DMS79 (cell line): Measurements from ENCODE around the gene PAK4.
"Not testable (repeated sequence)": the region's sequence is repeated elsewhere in the genome, so short reads cannot be mapped to it uniquely, and the experiment has no call there.

Source experiments
- DNase-seq: peaks from one replicate; lab custom pipeline; 2025; lab: John Stamatoyannopoulos, UW

PAK4 gene

DNA sequence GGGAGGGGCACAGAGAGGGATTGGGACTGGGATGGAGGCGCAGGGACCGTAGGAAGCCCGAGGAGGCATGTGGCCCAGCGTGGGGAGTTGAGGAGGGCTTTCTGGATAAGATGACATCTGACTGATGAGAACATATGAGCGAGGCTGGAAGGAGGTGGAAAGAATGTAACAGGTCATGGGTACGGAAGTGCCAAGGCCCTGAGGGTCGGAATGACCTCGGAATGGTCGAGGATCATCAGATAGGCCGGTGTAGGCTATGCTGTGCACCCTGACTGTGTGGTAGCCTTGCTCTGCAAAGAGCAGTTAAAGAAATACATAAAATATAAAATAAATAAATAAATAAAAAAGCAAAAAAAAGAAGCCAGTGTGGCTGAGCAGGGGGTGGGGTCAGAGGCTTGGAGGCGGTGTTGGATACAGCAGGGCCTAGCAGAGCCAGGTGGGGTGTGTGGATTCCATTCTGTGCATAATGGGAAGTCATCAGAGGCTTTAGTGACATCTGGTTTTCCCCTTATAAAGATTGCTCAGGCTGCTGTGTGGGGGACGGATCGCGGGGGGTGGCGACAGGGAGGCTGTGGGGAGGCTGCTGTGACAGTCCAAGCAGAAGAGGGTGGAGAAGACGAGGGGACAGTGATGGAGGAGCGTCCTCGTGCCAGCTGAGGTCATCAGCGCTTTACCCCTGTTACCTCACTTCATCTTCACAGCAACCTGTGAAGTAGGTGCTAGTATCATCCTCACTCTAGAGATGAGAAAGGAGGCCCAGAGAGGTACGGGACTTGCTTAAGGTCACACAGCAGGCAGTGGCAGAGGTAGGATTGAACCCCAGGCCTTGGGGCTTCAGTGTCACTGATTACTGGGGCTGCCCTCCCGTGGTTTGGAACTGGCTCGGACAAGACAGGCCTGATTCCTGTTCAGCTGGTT is 5.0 kb downstream of the PAK4 start:
- no peak for DNase-seq

DNA sequence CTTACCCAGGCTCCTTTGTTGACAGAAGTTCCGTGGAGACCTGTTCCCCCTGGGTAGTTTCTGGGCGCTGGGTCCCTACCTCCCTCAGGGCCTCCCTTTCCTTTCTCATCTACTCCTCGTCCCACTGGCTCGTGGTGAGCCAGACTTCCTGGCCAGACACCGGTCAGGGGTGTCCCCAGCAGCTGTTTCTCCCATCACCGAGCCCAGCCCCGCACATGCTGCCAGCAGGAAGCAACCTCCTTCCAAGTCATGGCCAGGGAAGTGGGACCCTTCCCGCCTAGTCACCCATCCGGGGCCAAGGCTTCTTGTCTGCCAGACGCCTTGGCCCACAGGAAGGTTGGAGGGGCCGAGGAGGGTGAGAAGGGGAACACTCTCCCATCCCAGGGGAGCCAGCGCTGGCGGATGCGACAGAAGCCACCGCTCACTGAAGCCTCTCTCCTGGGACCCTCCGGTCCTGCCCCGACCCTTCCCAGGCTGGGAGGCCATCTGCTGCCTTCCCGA is 5.7 kb downstream of the PAK4 start:
- DNase-seq: no peak

DNA sequence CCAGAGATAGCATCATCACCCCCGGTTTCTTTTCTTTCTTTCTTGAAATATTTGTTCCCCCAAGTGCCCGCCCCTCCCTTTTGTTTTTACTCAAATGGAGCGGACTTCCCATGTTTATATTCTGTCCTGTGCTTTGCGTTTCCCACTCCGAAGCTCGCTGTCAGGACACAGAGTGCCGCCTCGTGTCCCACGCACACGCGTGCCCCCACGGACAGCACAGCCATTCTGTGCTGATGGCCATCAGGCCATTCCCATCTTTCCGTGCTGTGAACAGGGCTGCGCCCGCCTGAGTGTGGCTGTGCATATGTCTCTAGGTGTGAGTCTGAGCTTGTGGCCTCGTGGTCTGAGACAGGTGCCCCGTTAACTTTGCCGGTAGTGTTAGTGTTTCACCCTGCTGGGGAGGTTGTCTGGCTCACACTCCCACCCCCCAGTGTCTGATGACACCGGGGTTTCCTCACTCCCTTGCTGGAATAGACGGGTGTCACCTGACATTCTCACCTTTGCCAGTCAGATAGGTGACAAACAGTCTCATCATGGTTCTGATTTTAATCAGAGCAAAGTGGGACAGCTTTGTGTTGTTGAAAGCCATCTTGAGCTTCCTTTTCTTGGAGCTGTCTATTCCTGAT is 6.9 kb downstream of the PAK4 start:
- DNase-seq: no peak

DNA sequence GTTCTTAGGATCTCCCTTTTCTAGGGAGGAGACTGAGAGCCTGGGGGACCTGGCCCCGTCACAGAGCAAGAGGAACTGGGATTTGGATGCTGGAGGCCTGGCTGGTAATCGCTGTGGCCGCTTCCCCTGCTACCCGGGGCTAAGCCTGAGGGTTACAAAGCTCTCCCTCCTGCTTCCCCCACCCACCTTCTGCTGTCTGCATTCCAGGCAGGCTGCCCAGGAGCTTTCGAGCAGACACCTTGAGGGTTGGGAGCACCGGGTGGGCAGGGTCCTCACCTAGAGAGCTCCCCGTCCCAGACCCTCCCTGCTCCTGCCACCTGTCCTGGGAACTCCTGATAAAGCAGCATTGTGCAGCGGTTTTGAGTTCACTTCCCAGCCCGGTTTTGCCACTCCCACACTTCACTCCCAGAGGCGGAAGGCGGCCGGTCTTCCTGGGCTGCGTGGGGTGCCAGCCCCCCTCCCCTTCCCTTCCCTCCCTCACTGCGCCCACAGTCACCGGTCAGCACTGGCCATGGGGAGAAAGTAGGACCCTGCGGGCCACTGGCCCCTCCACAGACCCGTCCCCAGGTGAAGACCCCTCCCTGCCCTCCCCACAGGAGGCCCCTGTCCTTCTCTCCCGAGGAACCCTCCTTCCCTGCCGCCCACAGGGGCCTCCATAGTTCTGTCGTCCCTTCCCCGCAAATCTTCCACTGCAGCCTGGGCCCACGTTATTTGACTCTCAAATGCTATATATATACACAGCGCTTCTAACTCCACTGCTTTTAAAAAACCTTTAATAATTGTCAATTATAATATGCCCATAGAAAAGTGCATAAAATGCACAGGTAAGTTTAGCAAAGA is 8.1 kb downstream of the PAK4 start:
- DNase-seq: no peak

DNA sequence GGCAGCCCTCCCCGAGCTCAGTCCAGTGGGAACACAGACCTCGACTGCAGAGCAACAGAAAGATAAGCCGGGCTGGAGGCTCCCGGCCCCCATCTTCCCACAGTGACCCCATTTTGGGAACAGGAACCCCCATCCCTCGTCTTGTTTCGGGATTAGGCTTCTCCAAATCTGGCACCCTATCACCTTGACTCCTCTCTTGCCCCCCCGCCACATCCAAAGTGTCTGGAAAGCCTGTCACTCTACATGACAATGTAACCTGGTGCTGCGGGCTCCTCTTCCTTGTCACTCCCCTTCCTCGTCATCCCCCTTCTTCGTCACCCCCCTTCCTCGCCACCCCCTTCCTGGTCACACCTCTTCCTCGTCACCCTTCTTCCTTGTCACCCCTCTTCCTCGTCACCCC is 10.1 kb downstream of the PAK4 start:
- no peak for DNase-seq

DNA sequence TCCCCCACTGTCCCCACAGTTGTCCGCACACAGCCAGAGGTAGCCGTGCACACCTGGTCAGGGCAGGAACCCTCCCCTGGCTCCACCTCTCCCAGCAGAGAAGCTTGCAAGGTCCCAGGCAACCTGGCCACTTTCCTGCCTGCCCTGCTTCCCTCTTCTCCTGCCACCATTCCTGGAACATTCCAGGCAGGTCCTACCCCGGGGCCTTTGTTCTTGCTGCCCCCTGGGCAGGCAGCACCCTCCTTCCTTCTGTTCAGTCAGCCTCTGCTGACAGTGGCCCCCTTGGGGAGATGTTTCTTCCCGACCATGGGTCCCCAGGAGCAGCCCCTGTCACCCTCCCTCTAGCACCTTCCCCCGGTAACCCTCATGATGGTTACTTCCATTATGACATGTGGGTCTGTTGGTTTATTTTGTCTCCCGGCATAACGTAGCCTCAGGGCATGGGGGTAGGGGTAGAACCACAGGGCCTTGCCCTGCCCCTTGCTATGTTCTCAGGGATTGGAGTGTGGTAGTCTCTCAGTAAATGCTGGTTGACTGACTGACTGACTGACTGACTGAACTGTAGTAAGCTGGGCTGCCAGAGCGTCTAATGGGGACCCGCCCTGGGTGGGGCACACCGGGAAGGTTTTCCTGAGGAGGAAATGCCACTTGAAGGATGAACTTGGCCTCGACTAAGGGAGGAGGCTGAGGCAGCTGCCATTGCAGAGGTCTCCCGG is 10.8 kb downstream of the PAK4 start:
- DNase-seq: no peak

DNA sequence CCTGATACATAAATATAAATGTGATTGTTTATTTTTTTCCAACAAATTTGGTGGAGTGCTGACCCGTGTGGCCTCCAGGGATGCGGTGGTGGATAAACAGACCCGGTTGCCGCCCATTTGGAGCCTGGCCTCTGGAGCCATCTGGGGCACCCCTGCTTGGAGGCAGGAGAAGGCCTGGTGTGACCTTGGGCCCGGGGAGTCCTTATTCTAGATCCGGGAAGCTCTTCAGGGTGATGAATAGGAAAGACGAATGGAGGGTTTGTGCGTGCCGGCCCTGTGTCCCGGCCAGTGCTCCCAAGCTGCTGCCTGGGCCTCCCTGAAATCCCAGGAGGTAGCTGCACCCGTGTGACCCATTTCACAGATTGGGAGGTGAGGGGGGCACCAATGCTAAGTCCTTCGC is 11.5 kb downstream of the PAK4 start:
- DNase-seq: no peak

DNA sequence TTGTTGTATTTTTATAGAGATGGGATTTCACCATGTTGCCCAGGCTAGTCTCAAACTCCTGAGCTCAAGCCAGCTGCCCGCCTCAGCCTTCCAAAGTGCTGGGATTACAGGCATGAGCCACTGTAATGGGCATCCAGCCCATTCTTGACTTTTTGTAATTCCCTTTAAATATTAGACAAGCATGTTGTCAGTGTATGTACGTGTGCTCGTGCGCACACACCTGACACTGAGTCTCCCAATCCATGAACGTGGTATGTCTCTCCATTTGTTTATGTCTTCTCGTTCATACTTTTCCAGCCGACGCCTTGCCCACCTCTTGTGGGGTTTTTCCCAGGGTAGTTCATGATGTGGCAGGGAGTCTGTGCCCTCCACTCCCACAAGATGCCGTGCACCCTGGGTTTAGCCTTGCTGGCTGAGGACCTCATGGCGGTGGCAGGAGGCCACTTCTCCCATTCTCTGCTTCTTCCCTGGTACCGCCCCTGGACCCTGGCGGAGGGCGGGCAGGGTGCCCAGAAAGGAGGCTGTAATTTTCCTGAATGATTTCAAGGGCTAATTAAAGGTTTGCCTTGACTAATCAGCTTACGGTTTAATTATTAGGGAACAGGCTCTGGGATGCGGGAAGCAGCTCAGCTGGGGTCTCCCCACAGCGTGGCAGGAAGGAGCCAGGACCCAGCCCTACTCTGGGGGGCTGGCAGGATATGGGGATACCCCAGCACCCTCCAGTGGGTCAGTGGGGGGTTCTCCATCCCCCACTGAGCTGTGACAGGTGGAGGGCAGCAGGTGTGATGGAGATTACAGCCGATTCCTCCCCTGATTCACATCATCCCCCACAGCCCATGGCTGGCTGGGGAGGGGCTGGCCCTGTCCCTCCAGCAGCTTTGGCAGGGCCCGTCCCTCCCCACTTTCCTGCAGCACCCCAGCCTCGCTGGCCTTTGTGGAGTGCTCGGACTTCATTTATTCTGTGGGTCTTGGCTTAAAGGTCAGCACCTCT is 12.9 kb downstream of the PAK4 start:
- no peak for DNase-seq

DNA sequence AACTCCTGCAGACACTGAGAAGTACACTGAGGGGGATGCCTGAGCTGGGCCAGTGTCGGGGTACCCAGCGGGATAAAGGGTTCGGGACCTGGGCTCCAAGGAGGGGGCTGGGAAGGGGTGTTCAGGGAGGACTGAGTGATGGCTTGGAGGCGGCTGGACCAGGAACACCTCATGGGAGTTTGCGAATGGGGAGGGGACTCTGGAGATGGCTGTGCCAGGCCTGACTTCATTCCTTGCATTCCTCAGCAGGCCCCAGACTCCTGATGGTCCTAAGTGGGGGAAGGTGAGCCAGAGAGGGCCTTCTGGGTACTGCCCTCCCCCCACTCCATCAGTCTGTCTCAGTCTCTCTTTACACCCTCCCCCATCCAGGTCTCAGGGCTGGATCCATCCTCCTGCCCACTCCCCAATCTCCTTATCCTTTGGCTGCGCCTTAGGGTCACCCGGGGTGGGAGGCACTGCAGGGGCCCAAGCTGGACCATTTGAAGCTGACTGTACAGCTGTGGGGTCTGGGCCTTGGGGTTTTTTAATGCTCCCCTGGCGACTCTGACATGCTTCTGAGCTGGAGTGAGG is 13.8 kb downstream of the PAK4 start:
- no peak for DNase-seq

DNA sequence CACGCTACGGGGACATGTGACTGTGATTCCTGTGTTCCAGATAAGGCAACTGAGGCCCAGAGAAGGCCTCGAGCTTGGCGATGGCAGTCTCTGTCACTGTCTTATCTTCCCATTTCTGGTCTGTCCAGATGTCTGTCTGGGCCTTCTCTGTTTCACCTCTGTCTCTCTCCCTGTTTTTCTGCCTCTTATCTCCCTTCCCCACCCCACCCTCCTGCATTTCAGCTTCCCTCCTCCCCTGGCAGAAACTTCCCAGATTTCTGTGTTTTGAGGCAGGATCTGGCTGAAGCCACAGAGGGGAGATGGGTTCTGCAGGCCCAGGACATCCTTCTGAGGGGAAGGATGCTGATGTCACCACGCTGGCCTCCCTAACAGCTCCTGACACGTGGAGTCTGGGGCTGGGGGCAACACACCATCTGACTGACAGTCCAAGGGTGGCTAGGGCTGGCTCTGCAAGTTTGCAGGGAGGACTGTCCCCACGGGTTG is 14.4 kb downstream of the PAK4 start:
- no peak for DNase-seq

DNA sequence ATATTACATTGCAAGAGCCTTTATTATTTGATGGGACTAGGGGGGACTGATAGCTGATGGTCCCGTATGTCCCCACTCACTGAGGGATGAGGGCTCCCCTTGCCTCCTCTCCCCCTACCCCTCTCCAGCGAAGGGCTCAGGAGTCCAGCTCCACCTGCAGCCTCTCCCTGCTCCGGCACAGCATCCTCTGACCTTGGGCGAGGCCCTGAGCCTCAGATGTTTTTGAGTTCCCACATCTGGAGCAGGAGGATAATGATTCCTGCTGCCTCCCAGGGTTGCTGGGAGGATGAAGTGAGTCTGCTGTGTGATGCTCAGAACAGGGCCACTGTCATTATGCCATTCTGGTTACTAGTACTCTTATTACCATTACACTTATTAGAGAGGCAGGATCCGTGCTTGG is 15.0 kb downstream of the PAK4 start:
- DNase-seq: no peak

DNA sequence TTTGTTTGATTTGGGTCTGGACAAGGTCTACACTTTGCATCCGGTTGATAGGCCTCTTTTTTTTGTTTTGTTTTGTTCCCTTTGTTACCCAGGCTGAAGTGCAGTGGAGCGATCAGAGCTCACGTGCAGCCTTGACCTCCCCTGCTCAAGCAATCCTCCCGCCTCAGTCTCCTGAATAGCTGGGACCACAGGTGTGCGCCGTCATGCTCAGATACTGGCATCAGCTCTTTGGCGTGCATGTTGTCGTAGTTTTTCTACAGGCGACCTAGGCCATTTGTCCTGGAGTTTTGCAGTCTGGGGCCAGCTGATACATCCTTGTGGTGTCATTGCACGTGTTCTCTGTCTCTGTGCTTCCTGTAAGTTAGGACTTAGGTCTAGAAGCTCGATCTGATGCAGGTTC is 16.3 kb downstream of the PAK4 start:
- no peak for DNase-seq

DNA sequence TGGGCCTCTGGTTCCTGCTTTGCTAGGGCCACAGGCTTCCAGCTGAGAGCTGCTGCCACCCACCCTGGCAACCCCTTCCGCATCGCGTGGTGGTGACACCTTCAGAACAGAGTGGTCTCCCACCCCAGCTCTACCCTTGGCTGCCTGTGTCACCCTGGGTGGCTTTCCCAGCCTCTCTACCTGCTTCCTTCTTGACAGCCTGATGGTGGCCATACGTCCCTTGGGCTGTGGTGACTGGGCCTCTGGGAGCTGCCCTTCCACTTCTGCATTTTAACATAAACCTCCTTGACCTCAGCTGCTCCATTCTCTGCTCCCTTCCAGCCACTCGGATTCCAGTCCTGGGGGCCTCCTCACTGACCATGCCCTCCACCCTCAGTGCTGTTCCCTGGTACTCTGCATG is 17.0 kb downstream of the PAK4 start:
- no peak for DNase-seq

DNA sequence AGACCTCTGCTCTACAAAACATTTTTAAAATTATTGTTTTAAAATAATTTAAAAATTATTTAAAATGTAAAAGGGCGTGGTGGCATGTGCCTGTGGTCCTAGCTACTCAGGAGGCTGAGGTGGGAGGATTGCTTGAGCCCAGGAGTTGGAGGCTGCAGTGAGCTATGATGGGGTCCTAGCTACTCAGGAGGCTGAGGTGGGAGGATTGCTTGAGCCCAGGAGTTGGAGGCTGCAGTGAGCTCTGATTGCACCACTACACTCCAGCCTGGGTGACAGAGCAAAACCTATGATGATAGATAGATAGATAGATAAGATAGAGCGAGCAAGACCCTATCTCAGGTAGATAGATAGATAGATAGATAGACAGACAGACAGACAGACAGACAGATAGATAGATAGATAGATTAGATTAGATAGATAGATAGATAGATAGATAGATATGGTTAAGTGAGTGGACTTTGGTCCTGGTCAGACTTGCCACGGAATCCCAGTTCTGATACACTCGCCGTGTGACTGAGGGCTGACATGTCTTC is 18.2 kb downstream of the PAK4 start:
- not testable (repeated sequence) for DNase-seq

DNA sequence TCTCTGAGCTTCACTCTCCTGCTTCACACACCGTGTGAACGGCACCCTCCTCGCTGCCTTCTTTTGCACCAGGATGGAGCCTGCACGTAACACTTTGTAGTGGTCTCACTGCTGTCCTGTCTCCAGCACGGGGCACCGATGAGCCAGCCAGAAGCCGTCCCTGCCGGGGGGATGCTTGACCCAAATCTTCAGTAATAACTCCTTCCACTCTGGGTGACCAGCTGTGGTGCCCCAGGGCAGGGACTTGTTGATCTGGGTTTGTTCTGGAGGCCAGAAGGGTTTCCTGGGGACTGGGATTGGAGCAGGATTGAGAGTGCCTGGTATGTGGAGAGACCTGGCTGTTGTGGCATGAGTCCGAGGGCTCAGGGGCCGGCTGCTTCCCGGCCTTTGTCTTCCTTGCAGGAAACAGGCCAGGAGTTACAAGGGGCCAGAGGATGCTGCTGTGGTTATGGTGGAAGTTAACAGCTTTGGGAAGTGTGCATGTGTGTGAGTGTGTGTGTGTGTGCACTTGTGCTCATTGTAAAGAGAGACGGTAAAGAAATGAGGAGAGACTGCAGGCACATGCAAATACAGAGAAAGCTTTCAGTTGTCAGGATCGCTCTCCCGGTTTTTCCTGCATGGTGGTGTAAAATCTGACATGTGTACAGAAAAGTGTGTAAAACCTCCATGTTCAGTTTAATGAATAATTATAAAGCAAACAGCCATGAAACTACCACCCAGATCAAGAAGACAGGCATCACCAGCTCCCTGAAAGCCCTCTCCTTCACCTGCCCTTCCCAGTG is 18.9 kb downstream of the PAK4 start:
- no peak for DNase-seq

DNA sequence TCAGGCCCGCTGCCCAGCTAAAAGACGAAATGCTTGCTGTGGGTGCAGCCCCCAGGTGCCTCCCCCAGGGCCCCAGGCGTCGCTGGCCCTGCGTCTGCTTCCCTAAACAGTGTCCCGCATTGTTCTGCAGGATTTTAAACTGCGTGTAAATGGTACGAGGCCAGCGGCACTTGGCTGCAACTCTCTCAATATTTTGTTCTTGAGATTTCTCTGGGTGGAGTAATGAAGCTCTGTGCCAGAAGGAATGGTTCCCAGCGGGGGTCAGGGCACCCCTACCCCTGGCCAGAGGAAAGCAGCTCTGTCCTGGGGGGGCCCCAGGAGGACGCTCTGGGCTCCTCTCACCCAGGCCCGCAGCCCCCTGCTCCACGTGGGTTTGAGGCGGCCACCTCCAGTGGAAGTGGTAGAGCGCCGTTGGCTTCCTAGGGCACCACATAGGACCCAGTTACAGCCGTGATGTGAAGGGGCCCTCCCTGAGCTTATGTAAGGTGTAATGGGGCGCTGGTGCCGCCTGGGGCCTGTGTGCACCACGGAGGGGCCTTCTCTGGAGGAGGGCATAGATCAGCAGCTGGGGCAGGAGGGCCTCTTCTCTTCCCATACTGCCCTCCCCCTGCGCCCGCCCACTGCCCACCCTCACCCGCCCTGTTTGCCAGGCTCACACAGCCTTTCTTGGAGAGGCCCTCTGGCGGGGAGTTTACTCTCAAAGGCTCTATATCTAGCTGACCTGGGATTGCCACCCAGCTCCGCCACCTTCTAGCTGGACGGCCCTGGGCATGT is 19.8 kb downstream of the PAK4 start:
- no peak for DNase-seq

DNA sequence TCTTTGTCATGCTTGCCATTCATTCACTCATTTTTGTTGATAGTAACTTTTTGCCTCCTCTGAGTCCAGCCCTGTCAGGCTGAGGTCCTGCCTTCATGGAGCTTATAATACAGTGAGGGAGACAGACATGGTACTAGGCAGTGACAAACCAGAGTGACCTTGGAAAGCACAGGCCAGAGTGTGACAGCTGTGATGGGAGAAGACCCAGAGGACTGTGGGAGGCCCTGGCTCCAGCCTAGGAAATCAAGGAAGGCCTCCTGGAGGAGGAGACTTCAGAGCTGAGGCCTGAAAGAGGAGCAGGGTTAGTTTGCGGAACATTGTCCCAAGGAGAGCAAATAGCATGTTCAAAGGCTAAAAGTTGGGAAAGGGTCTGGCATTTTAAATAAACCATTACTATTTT is 20.5 kb downstream of the PAK4 start:
- no peak for DNase-seq
